Caco-2 (cell line): Measurements from ENCODE around the gene EIF1AD. TPM values are rescaled to one million over a fixed set of nuclear protein-coding genes. Genes with fewer than 3 reads are reported as not detected.

Source experiments
- BruUV-seq: library from RNA; stranded (reverse); fragments of 400-500 nt; replicated peaks from 2 replicates; lab custom pipeline; 2021; lab: Mats Ljungman, UMichigan
- CTCF ChIA-PET: fragments of 300-600 bp; sonication (Branson Sonifier 250); formaldehyde crosslinking; loops from one replicate; lab custom pipeline; 2022; ENCODE audit warnings: antibody characterized with exemption; lab: Charles Lee
- POLR2A ChIA-PET: fragments of 300-600 bp; sonication (Branson Sonifier 250); formaldehyde crosslinking; loops from one replicate; lab custom pipeline; 2022; ENCODE audit warnings: antibody characterized with exemption; lab: Charles Lee
- DNase-seq, 2 experiments: peaks; one replicate each; pipeline versions ENCODE4 v3.0.0 to v3.0.0-alpha.2; 2020 to 2022
- H3K27me3 ChIP-seq: replicated peaks from 2 replicates; pipeline ENCODE4 v1.6.0; 2011; ENCODE audit warnings: low read length; ENCODE audit not compliant: control insufficient read depth, insufficient read depth
- H3K36me3 ChIP-seq: 2 replicates; pipeline ENCODE4 v1.5.1; 2011; ENCODE audit warnings: low read length; ENCODE audit not compliant: control insufficient read depth, insufficient read depth
- H3K4me1 ChIP-seq: fragments of 250-450 bp; sonication (Bioruptor Pico); 2 replicates; pipeline ENCODE4 v1.5.1; 2020; ENCODE audit warnings: mild to moderate bottlenecking
- H3K4me3 ChIP-seq: 2 replicates; pipeline ENCODE4 v1.5.1; 2011; ENCODE audit warnings: low read depth, mild to moderate bottlenecking, control low read depth, low read length
- H3K9me3 ChIP-seq: fragments of 250-450 bp; sonication (Bioruptor Pico); 2 replicates; pipeline ENCODE4 v1.5.1; 2020; ENCODE audit warnings: mild to moderate bottlenecking, moderate library complexity
- H3K27ac Mint-ChIP-seq: one replicate; pipeline ENCODE4 v1.8.0; 2022; ENCODE audit warnings: mixed read lengths; ENCODE audit not compliant: unreplicated experiment
- H3K27me3 Mint-ChIP-seq: one replicate; pipeline ENCODE4 v1.8.0; 2022; ENCODE audit warnings: mixed read lengths; ENCODE audit not compliant: insufficient read depth, unreplicated experiment
- H3K36me3 Mint-ChIP-seq: one replicate; pipeline ENCODE4 v1.8.0; 2022; ENCODE audit warnings: mild to moderate bottlenecking, mixed read lengths; ENCODE audit not compliant: insufficient read depth, unreplicated experiment
- H3K4me1 Mint-ChIP-seq: one replicate; pipeline ENCODE4 v1.8.0; 2022; ENCODE audit warnings: low read depth, mixed read lengths; ENCODE audit not compliant: unreplicated experiment
- H3K4me3 Mint-ChIP-seq: one replicate; pipeline ENCODE4 v1.8.0; 2022; ENCODE audit warnings: mild to moderate bottlenecking, moderate library complexity, mixed read lengths; ENCODE audit not compliant: unreplicated experiment
- H3K9me3 Mint-ChIP-seq: one replicate; pipeline ENCODE4 v1.8.0; 2022; ENCODE audit warnings: mixed read lengths; ENCODE audit not compliant: unreplicated experiment
- CTCF ChIP-seq, 2 experiments: fragments of 200-600 bp in 1 of 2; IDR thresholded peaks; 1 replicate in 1 of 2; 2 replicates in 1 of 2; pipeline versions ENCODE4 v1.5.1 to v1.8.0; 2011 to 2022; ENCODE audit warnings: antibody characterized with exemption in 1 of 2, control low read depth in 1 of 2, inconsistent platforms in 1 of 2, low read depth in 1 of 2, low read length in 1 of 2, mild to moderate bottlenecking in 1 of 2, moderate library complexity in 1 of 2; ENCODE audit not compliant: insufficient read depth in 1 of 2, severe bottlenecking in 1 of 2, unreplicated experiment in 1 of 2
- intact Hi-C: fragments of 100-400 bp; cut with micrococcal nuclease; formaldehyde crosslinking; loops from one replicate; pipeline ENCODE4 v1.10.0; 2022; ENCODE audit not compliant: unreplicated experiment
- total RNA-seq: library from RNA; stranded (reverse); gene quantifications from 2 replicates; pipeline ENCODE4 v1.2.3, GENCODE V29; 2022

Gene EIF1AD
- total RNA-seq, 1 experiment from 2014 or later: 55.3 TPM

DNA sequence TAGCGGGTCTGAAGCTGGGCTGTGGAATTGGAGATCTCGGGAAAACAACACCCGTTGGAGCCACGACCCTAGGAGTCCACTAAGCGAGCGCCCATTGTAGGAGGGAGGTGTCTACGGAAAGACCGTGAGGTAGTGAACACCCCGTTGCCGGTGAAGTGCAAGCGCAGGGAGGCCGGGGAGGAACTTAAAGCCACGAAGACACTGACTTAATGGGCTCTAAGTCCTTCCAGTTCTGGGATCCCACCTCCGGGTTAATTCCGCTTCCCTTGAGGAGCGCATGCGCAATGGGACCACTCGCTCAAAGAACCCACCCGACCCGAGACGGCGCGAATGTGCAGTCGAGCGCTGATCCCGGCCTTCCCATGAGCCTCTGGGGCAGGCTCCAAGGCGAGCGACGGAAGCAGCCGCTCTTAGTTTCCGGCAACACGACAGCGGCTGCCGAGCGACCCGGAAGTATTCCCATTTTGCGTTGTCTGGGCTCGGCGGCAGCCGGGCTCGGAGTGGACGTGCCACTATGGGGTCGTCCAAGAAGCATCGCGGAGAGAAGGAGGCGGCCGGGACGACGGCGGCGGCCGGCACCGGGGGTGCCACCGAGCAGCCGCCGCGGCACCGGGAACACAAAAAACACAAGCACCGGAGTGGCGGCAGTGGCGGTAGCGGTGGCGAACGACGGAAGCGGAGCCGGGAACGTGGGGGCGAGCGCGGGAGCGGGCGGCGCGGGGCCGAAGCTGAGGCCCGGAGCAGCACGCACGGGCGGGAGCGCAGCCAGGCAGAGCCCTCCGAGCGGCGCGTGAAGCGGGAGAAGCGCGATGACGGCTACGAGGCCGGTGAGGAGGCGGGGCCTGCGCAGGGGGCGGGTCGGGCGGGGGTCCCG is 40.5 kb downstream of the EIF1AD start, which contains the start of gene SART1:
Gene SART1 (plus strand): TSS at position 468 of the 874 bp plus-strand sequence. CDS start 47 bp downstream, at position 515.
- TSS peak; percentile 96 for BruUV-seq
- peak; percentile 96 to 98 for DNase-seq
- Histone ChIP-seq H3K36me3 (peaks cover 1% of the 10 kb centered on the region), H3K4me1 (peaks cover 17% of the 10 kb centered on the region), H3K27me3 (no peaks in the 10 kb centered on the region), H3K4me3 (peak within 1 kb of the TSS; percentile 94), H3K9me3 (no peaks in the 10 kb centered on the region)
- peak within 1 kb of the TSS; percentile 72 for H3K4me3 Mint-ChIP-seq
- TF ChIP-seq CTCF (IDR thresholded peaks at IDR 0.05; ENCODE audit: insufficient read depth in 1 of 2, low read depth in 1 of 2, low read length in 1 of 2, severe bottlenecking in 1 of 2, unreplicated experiment in 1 of 2): no peak
- H3K36me3 Mint-ChIP-seq: peaks cover 40% of the 10 kb centered on the region
- no peaks in the 10 kb centered on the region for H3K27me3 Mint-ChIP-seq
- no peaks in the 10 kb centered on the region for H3K9me3 Mint-ChIP-seq
- peak within 1 kb of the TSS; percentile 95 for H3K27ac Mint-ChIP-seq
- intact Hi-C loops: loop anchor here (1.0 to 5.0 kb wide), 4 partner anchors 9 to 71 kb away; partner anchors contain the start of genes BANF1, C11orf68, CCDC85B and DRAP1
- POLR2A ChIA-PET: interaction anchor here (0.9 kb wide), 1 partner anchor 90 kb away, joined by 3 read pairs; no protein-coding TSS in a partner anchor
- CTCF ChIA-PET: interaction anchor here (1.0 to 2.3 kb wide), 3 partner anchors 71 to 101 kb away, joined by 3 to 6 read pairs (median 4); partner anchors contain the start of genes CCDC85B, FIBP and MUS81
- H3K4me1 Mint-ChIP-seq: peaks cover 13% of the 10 kb centered on the region

GRCh38 chr11:65960824-65961266 is 41.1 kb downstream of the EIF1AD start:
- DNase-seq: no peak
- peak overlapping the region; percentile 95 for H3K27ac Mint-ChIP-seq
- Histone ChIP-seq H3K4me3 (peak overlapping the region; percentile 94), H3K36me3 (peaks cover 1% of the 10 kb centered on the region; the same call in 1 of the 2 replicates), H3K9me3 (no peaks in the 10 kb centered on the region), H3K4me1 (peaks cover 18% of the 10 kb centered on the region), H3K27me3 (no peaks in the 10 kb centered on the region)
- POLR2A ChIA-PET: no interaction called here
- peak overlapping the region; percentile 72 for H3K4me3 Mint-ChIP-seq
- BruUV-seq: no TSS peak
- peaks cover 36% of the 10 kb centered on the region for H3K36me3 Mint-ChIP-seq
- H3K9me3 Mint-ChIP-seq: no peaks in the 10 kb centered on the region
- H3K27me3 Mint-ChIP-seq: no peaks in the 10 kb centered on the region
- TF ChIP-seq CTCF (IDR thresholded peaks at IDR 0.05; ENCODE audit: insufficient read depth in 1 of 2, low read depth in 1 of 2, low read length in 1 of 2, severe bottlenecking in 1 of 2, unreplicated experiment in 1 of 2): no peak
- H3K4me1 Mint-ChIP-seq: peaks cover 13% of the 10 kb centered on the region
- CTCF ChIA-PET: interaction anchor here (1.0 to 2.3 kb wide), 2 partner anchors 73 to 101 kb away, joined by 4 to 6 read pairs; partner anchors contain the start of genes FIBP and MUS81
- intact Hi-C loops: loop anchor here (1.0 to 5.0 kb wide), 4 partner anchors 9 to 70 kb away; partner anchors contain the start of genes BANF1, C11orf68, CCDC85B and DRAP1

DNA sequence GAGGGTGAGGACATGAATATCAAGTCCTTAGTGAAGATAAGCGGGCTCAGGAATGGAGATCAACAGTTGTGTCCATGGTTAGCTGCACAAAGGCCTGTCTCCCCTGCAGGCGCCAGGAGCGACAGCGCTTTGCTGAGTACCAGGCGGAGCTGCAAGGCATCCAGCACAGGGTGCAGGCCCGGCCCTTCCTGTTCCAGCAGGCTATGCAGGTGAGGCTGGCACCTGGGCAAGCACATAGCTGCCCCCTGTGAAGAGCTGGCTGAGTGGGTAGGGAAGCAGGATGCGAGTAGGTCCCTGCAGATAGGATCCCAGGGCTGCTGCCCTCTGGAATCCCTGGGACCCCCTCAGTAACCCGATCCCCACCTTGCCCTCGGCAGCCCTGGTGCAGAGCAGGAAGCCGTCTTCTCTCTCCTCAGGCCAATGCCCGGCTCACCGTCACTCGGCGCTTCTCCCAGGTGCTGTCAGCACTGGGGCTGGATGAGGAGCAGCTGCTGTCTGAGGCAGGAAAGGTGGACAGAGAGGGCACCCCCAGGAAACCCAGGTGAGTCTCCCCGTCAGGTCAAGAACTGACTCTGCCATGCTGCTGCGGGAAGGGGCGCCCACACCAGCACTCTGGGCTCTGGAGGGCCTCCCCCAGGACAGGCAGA is 43.1 kb downstream of the EIF1AD start:
- no peak overlapping the region for H3K27ac Mint-ChIP-seq
- TF ChIP-seq CTCF (IDR thresholded peaks at IDR 0.05; ENCODE audit: insufficient read depth in 1 of 2, low read depth in 1 of 2, low read length in 1 of 2, severe bottlenecking in 1 of 2, unreplicated experiment in 1 of 2): no peak
- no TSS peak for BruUV-seq
- H3K4me1 ChIP-seq: peaks cover 18% of the 10 kb centered on the region
- no peaks in the 10 kb centered on the region for H3K27me3 Mint-ChIP-seq
- no peaks in the 10 kb centered on the region for H3K9me3 ChIP-seq
- H3K36me3 Mint-ChIP-seq: peaks cover 21% of the 10 kb centered on the region
- no peaks in the 10 kb centered on the region for H3K27me3 ChIP-seq
- intact Hi-C loops: no loop called here
- H3K4me3 ChIP-seq: no peak overlapping the region
- no peak for DNase-seq
- ChIA-PET POLR2A (no interaction called here), CTCF (no interaction called here)
- no peak overlapping the region for H3K4me3 Mint-ChIP-seq
- H3K36me3 ChIP-seq: no peaks in the 10 kb centered on the region
- H3K9me3 Mint-ChIP-seq: no peaks in the 10 kb centered on the region
- peaks cover 13% of the 10 kb centered on the region for H3K4me1 Mint-ChIP-seq
